ENCODE measurements around the gene TMEM117.

Gene TMEM117

GRCh38 chr12:44387581-44387980 is 551.7 kb downstream of the TMEM117 start:
- ChIA-PET POLR2A (no interaction called here), CTCF (no interaction called here)
- H3K4me3 ChIP-seq (ENCODE audit: low read depth, low read length) = no peak overlapping the region
- peaks cover 3% of the 10 kb centered on the region; the same call in 1 of the 2 replicates for H3K4me1 ChIP-seq (ENCODE audit: control insufficient read depth, insufficient read depth, low read length)
- TF ChIP-seq PRDM6 (tag by site-specific recombination; IDR thresholded peaks at IDR 0.05) = no peak
- TF ChIP-seq ZNF155 (tag by site-specific recombination; IDR thresholded peaks at IDR 0.05) = no peak
- no peak for TF ChIP-seq ZIC2 (tag by site-specific recombination; IDR thresholded peaks at IDR 0.05)
- H3K27ac ChIP-seq (ENCODE audit: extremely low read depth, low read depth, low read length) = no peak overlapping the region
- H3K9me3 ChIP-seq (ENCODE audit: control insufficient read depth, insufficient read depth, low read depth, low read length) = no peaks in the 10 kb centered on the region
- no peaks in the 10 kb centered on the region for H3K36me3 ChIP-seq (ENCODE audit: control insufficient read depth in 2 of 2, insufficient read depth in 1 of 2, low read length in 2 of 2)

GRCh38 chr12:44389038-44389437 is 553.2 kb downstream of the TMEM117 start:
- H3K4me3 ChIP-seq (ENCODE audit: low read depth, low read length) = no peak overlapping the region
- ChIA-PET POLR2A (no interaction called here), CTCF (no interaction called here)
- peaks cover 3% of the 10 kb centered on the region; the same call in 1 of the 2 replicates for H3K4me1 ChIP-seq (ENCODE audit: control insufficient read depth, insufficient read depth, low read length)
- H3K9me3 ChIP-seq (ENCODE audit: control insufficient read depth, insufficient read depth, low read depth, low read length) = no peaks in the 10 kb centered on the region
- no peak for TF ChIP-seq ZNF155 (tag by site-specific recombination; IDR thresholded peaks at IDR 0.05)
- no peak overlapping the region for H3K27ac ChIP-seq (ENCODE audit: extremely low read depth, low read depth, low read length)
- H3K36me3 ChIP-seq (ENCODE audit: control insufficient read depth in 2 of 2, insufficient read depth in 1 of 2, low read length in 2 of 2) = no peaks in the 10 kb centered on the region

- Histone ChIP-seq H3K36me3 (ENCODE audit: control insufficient read depth in 2 of 2, insufficient read depth in 1 of 2, low read length in 2 of 2) (no peaks in the 10 kb centered on the region), H3K9me3 (ENCODE audit: control insufficient read depth, insufficient read depth, low read depth, low read length) (no peaks in the 10 kb centered on the region), H3K4me3 (ENCODE audit: low read depth, low read length) (no peak overlapping the region), H3K4me1 (ENCODE audit: control insufficient read depth, insufficient read depth, low read length) (peaks cover 3% of the 10 kb centered on the region; the same call in 1 of the 2 replicates), H3K27ac (ENCODE audit: extremely low read depth, low read depth, low read length) (no peak overlapping the region)
- ChIA-PET POLR2A (no interaction called here), CTCF (interaction anchor here (0.6 kb wide), 1 partner anchor 405 kb away, joined by 3 read pairs; no protein-coding TSS in a partner anchor)
- TF ChIP-seq PBX3 (CRISPR knock-in tag; IDR thresholded peaks at IDR 0.05) = no peak
- TF ChIP-seq ZNF174 (tag by site-specific recombination; IDR thresholded peaks at IDR 0.05) = no peak
- no peak for TF ChIP-seq ZNF548 (tag by site-specific recombination; IDR thresholded peaks at IDR 0.05)
- TF ChIP-seq RBAK (tag by site-specific recombination; IDR thresholded peaks at IDR 0.05) = no peak
- no peak for TF ChIP-seq ZNF112 (tag by site-specific recombination; IDR thresholded peaks at IDR 0.05)
- no peak for TF ChIP-seq ZSCAN23 (tag by site-specific recombination; IDR thresholded peaks at IDR 0.05)
- no peak for TF ChIP-seq ZNF837 (tag by site-specific recombination; IDR thresholded peaks at IDR 0.05)
- no peak for TF ChIP-seq ELK4 (IDR thresholded peaks at IDR 0.05; ENCODE audit: borderline replicate concordance, low read depth, low read length)
- no peak for TF ChIP-seq KLF9 (tag by site-specific recombination; IDR thresholded peaks at IDR 0.05; ENCODE audit: low read depth)
These were observed 554.0 kb downstream of the TMEM117 start for GRCh38 chr12:44389896-44390295.

- H3K9me3 ChIP-seq (ENCODE audit: control insufficient read depth, insufficient read depth, low read depth, low read length) = no peaks in the 10 kb centered on the region
- no peaks in the 10 kb centered on the region for H3K4me1 ChIP-seq (ENCODE audit: control insufficient read depth, insufficient read depth, low read length)
- TF ChIP-seq ZNF707 (tag by site-specific recombination; IDR thresholded peaks at IDR 0.05) (no peak), ZNF426 (tag by site-specific recombination; IDR thresholded peaks at IDR 0.05) (no peak), KLF1 (tag by site-specific recombination; IDR thresholded peaks at IDR 0.05) (no peak), ZNF274 (IDR thresholded peaks at IDR 0.05; ENCODE audit: low read length) (no peak), ZNF274 (tag by site-specific recombination; IDR thresholded peaks at IDR 0.05; ENCODE audit: borderline replicate concordance) (no peak), ZNF837 (tag by site-specific recombination; IDR thresholded peaks at IDR 0.05) (no peak)
- H3K36me3 ChIP-seq (ENCODE audit: control insufficient read depth in 2 of 2, insufficient read depth in 1 of 2, low read length in 2 of 2) = no peaks in the 10 kb centered on the region
- no peak overlapping the region for H3K4me3 ChIP-seq (ENCODE audit: low read depth, low read length)
- ChIA-PET POLR2A (no interaction called here), CTCF (no interaction called here)
- H3K27ac ChIP-seq (ENCODE audit: extremely low read depth, low read depth, low read length) = no peak overlapping the region
These were observed 561.8 kb downstream of the TMEM117 start for GRCh38 chr12:44397631-44398030.
